KBM-7 (cell line): Measurements from ENCODE around the gene GOLGA8J.
"Not testable (repeated sequence)": the region's sequence is repeated elsewhere in the genome, so short reads cannot be mapped to it uniquely, and the experiment has no call there.

Experiments used
- DNase-seq: peaks from one replicate; pipeline ENCODE4 v3.0.0-alpha.2; 2015
- in situ Hi-C: fragments of 300-500 bp; cut with MboI; formaldehyde crosslinking; loops from 2 replicates; pipeline ENCODE4 v1.14.3; 2020; ENCODE audit warnings: low sequenced_read_pairs, low pct_unique_long_range_greater_than_20kb, mixed read lengths

Gene GOLGA8J

DNA sequence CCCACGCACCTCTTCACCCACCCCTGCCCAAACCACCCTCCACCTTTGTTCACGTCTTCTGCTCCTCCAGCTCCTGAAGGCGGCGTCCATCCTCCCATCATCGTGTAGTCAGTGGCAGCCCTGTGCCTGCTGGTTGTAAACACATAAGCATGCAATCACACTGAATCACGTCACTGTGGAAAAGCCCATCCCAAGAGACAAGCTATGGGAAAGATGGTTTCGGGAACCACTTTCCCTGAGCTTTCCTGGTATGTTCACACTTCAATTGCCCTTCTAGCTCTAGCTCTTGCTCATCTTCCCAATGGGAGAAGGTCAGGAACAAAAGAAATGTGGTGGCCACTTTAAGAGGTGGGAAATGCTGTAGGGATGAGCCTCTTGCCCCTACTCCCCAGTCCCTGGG, 14.4 kb upstream of the GOLGA8J start:
- DNase-seq: no peak
- in situ Hi-C loops: no loop called here

DNA sequence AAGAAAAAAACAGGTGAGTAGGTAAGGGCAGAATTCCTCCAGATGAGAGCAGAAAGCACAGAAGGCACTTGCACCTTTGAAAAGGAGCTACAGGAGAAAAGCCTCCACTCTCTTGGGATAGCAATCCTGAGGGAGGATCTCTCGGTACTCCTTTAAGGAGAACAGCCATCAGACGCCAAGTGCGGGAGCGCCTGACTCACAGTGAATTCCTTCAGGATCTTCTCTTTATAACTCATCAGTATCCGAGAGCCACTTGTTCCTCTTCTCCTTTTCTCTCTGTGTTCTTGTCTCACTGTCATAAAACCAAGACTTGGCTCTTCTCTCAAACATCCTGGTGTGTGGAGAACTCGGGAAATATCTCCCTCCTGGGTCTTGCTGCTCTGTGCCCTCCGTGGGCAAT, 10.1 kb upstream of the GOLGA8J start:
- no peak for DNase-seq

DNA sequence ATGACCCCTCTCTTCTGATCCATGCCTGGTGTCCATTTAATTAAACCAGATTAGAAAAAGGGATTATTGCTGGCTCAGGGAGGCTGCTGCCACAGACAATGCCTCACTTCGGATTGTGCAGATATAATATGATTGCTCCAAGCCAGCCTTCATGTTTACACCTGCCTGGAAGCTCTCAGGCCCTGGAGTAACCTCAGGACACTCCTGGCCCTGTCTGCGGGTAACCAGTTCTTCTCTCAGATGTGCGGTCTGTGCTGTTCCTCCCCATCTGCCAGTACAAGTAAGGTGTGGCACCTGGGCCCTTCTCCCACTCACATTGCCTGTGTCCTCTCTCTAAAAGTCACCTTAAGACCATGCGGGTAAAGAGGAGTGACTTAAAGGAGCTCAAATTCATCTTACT, 8.8 kb upstream of the GOLGA8J start:
- DNase-seq: no peak
- in situ Hi-C loops: no loop called here

More for the DNA sequence above, 10.1 kb upstream of the GOLGA8J start:
- in situ Hi-C loops: no loop called here

DNA sequence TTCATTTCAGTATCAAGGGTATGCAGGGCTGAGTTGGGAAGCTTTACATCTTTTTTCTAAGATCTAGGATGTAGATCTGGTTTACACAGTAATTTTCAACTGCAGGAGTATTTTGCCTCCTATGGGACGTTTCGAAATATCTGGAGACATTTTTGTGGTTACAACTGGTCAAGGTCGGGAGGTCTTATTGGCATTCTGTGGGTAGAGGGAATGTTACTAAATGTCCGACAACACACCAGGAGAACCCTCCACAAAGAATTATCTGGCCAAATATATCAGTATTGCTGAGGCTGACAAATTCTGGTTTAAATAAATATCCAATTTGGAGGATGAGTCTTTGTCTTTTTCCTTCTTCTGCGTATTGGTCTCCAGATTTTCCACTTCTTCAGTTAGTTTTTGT, 1.9 kb upstream of the GOLGA8J start:
- DNase-seq: not testable (repeated sequence)

DNA sequence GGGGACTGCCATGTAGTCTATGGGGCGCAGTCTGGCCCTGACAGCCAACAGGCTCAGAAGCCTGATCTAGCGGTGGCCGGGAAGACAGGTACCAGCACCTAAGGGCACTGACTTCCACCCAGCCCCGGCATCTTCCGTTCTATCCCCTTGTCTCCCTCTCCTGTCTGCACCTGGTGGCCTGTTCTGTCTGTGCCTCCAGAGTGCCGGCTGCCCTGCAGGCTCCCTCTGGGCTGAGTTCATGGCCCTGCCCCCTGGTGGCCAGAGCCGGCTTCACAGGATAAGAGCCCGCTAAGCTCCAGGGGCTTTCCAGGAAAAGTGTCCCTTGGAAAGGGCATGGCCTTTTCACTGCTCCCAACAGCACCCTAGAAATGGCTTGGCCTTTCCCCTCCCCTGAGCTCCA, 15.1 kb downstream of the GOLGA8J start:
- in situ Hi-C loops, DNase-seq: not testable (repeated sequence)

More for the DNA sequence above, 1.9 kb upstream of the GOLGA8J start:
- in situ Hi-C loops: not testable (repeated sequence)

DNA sequence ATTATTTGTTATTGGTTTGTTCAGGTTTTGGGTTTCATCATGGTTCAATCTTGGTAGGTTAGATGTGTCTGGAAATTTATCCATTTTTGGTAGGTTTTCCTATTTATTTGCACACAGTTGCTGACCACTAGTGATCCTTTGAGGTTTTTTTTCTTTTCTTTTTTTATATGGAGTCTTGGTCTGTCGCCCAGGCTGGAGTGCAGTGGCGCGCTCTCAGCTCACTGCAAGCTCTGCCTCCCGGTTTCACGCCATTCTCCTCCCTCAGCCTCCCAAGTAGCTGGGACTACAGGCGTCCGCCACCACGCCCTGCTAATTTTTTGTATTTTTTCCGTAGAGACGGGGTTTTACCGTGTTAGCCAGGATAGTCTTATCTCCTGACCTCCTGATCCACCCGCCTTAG, 20.1 kb downstream of the GOLGA8J start:
- in situ Hi-C loops, DNase-seq: not testable (repeated sequence)

DNA sequence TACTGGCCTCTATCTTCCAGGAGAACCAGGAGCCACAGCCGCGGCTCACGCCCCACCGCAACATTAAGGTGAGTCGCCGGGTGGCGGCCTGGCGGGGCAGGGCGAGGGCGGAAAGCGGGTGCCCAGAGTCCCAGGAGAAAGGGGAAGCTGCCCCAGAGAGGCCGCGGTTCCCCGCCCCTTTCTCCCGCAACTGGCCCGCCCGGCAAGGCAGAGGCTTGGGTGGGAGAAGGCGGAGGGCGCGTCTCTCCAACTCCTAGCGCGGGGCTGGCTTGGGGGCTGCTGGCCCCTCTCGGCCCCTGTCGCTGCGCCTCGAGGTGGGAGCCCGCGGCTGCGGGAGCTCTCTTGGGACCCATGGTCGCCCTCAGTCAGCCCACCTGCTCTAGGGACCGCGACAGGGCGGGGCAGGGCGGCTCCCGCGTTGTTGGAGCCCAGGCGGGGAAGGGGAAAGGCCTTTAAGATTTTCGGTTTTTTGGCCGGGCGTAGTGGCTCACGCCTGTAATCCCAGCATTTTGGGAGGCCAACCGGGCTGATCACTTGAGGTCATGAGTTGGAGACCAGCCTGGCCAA, 21.3 kb downstream of the GOLGA8J start:
- in situ Hi-C loops, DNase-seq: not testable (repeated sequence)

DNA sequence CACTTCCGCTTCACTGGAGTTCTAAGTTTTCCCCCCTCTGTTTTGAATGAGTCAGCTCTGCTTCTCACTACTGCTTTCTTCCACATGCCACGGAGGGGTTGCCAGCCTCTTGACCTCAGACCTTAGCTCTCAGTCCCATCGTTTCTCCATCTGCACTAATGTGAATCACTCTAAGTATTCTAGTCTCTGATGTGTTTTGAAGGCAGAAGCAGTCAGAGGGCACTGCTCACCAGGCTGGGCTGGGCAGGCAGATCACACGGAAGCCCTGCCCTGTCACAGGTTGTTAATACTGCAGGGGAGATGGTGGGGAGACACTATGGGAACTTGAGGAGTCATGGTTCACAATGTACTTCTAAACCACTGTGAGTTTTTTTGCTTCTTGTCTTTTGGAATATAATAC, 27.8 kb downstream of the GOLGA8J start:
- in situ Hi-C loops, DNase-seq: not testable (repeated sequence)

DNA sequence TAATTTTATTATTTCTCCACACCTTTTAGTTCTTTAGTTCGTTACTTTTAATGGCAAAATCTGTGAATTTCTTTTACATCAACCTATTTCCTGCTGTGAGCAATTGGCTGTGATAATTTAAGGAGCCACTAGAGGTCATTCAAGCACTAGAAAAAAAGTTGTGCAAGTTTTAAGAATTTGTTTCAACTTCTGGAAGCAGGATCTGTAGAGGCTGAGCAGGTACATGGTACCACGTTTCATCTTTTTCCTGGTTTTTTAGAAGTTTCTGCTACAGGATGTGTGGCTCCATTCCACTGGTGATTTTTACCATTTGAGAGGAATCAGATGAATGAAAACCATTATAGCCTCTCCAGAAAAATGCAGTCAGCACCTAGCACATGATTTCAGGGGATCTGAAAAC, 47.3 kb downstream of the GOLGA8J start:
- DNase-seq, in situ Hi-C loops: not testable (repeated sequence)

DNA sequence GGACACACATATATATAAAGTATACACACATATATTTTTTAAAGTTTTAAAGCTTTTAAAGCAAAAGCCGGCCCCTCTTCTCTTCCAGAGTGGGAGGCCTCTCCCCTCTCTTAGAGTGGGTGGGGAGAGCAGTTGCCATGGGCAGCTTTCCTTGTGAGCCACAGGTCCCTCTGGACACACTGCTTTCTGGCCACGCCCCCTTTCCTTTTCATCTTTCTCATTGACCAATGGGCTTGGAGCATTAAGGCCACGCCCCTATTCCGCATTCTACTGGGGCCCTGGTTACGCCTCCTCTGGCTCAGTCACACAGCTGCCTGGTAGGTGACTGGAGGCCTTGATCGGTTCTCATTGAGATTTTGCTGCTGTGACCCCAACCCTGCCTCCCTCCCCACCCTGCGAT, 52.0 kb downstream of the GOLGA8J start, which contains the start of gene GOLGA8T:
Gene GOLGA8T (plus strand): TSS at position 301 of the 400 bp plus-strand sequence. CDS start 98 bp downstream, at position 399.
- DNase-seq, in situ Hi-C loops: not testable (repeated sequence)
